ENCODE data around the gene ENG. TPM values are rescaled to one million over a fixed set of nuclear protein-coding genes. Genes with fewer than 3 reads are reported as not detected.

Gene ENG
- total RNA-seq, 1 donor from 2014 or later: 565 TPM

Other genes starting within 250 kb of the ENG start
- gene STXBP1, start 242.4 kb downstream of the ENG start, total RNA-seq: 53.1 and 56.3 TPM in 2 replicates
- gene CFAP157, start 147.7 kb downstream of the ENG start, total RNA-seq: not detected in 2 replicates
- gene PTRH1, start 139.0 kb downstream of the ENG start, total RNA-seq: 46.5 and 51.4 TPM in 2 replicates
- not detected in 2 replicates for gene TTC16, start 138.6 kb downstream of the ENG start, total RNA-seq
- gene TOR2A, start 119.4 kb downstream of the ENG start, total RNA-seq: 18.2 and 21.9 TPM in 2 replicates
- 94.0 and 160 TPM in 2 replicates for gene SH2D3C, start 76.0 kb downstream of the ENG start, total RNA-seq
- gene CDK9, start 68.6 kb downstream of the ENG start, total RNA-seq: 110 and 146 TPM in 2 replicates
- gene FPGS, start 51.8 kb downstream of the ENG start, total RNA-seq: 72.6 and 91.9 TPM in 2 replicates
- gene AK1, start 23.0 kb upstream of the ENG start, total RNA-seq: 80.6 and 88.4 TPM in 2 replicates
- 70.4 and 72.0 TPM in 2 replicates for gene ST6GALNAC6, start 44.9 kb upstream of the ENG start, total RNA-seq
- gene ST6GALNAC4, start 62.4 kb upstream of the ENG start, total RNA-seq: 59.7 and 80.3 TPM in 2 replicates
- gene PIP5KL1, start 76.1 kb upstream of the ENG start, total RNA-seq: 3.0 and 3.9 TPM in 2 replicates
- gene DPM2, start 83.2 kb upstream of the ENG start, total RNA-seq: 19.7 and 28.6 TPM in 2 replicates
- gene EEIG1, start 126.3 kb upstream of the ENG start, total RNA-seq: 29.6 TPM in 2 replicates
- 6.8 and 8.4 TPM in 2 replicates for gene NAIF1, start 212.7 kb upstream of the ENG start, total RNA-seq
- 16.1 and 24.1 TPM in 2 replicates for gene SLC25A25, start 213.6 kb upstream of the ENG start, total RNA-seq

Data from glomerular endothelial cell (primary cell).